NB4 (cell line): ENCODE results near the gene NCOA1.

Source experiments
- DNase-seq: peaks from one replicate; pipeline ENCODE4 v3.0.0; 2010; ENCODE audit warnings: low read depth
- H3K4me3 ChIP-seq: one replicate; pipeline ENCODE4 v1.5.1; 2011; ENCODE audit warnings: mild to moderate bottlenecking, low read depth, low read length, moderate library complexity
- CTCF ChIP-seq: IDR thresholded peaks from one replicate; pipeline ENCODE4 v1.5.1; 2012; ENCODE audit warnings: low read depth, low read length
- MYC ChIP-seq: IDR thresholded peaks from 2 replicates; pipeline ENCODE4 v1.6.1; 2011; ENCODE audit warnings: low read depth, low read length
- POLR2A ChIP-seq: IDR thresholded peaks from 2 replicates; pipeline ENCODE4 v1.6.1; 2011; ENCODE audit warnings: mild to moderate bottlenecking; ENCODE audit not compliant: insufficient read length; ENCODE audit errors: extremely low read depth
- TF ChIP-seq, protein P1 (sequence below): IDR thresholded peaks from 2 replicates; pipeline ENCODE4 v1.6.1; 2011; ENCODE audit warnings: low read depth, low read length

The NCOA1 gene

GRCh38 chr2:24815171-24815570 lies 324.1 kb downstream of the NCOA1 start:
- H3K4me3 ChIP-seq = no peak overlapping the region
- TF ChIP-seq POLR2A = no peak
- TF ChIP-seq CTCF = no peak

DNA sequence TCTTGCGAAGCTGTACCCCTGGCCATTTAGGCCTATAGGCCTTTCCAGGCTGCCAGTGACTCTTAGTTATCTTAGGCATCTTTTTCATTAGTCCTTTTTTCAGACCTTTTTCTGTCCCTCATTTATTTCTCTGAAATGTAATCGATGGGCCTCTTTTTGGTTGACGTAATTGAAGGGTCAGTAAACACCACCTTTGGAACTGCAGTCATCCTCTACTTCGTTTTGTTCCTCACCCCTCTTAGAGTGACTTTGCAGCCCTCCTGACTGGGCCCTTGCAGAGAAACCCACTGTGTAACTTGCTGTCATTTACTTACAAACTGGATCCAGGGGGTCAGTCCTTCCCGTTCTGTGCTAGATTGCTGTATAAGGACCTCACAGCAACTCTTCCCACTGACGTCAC lies 325.4 kb downstream of the NCOA1 start:
- no peak for TF ChIP-seq CTCF
- TF ChIP-seq, protein P1, sequence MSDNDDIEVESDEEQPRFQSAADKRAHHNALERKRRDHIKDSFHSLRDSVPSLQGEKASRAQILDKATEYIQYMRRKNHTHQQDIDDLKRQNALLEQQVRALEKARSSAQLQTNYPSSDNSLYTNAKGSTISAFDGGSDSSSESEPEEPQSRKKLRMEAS = no peak
- no peak for TF ChIP-seq POLR2A
- TF ChIP-seq MYC = no peak
- no peak overlapping the region for H3K4me3 ChIP-seq
- DNase-seq = no peak

More at GRCh38 chr2:24815171-24815570, 324.1 kb downstream of the NCOA1 start:
- no peak for DNase-seq

DNA sequence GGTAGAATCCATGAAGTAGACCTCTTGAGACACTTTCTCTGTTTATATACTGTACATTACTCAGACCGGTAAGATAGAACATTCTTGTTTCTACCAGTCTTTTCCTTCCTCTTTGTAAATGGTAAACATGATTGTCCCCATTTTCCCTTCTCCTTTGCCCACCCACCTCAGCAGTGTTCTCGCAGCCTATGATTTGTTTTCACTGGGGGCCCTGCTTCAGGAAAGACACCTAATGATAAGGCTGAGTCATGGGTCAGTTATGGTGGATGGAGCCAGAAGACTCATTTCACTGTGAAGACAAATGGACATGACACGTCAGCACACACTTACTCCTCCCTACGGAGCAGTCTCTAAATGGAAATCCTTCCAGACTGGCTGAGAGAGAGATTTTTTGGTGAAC lies 325.8 kb downstream of the NCOA1 start:
- TF ChIP-seq POLR2A (no peak), CTCF (no peak), MYC (no peak)
- TF ChIP-seq, protein P1 = no peak
- H3K4me3 ChIP-seq = no peak overlapping the region
- no peak for DNase-seq

- no peak overlapping the region for H3K4me3 ChIP-seq
- no peak for TF ChIP-seq POLR2A
- no peak for TF ChIP-seq CTCF
- TF ChIP-seq, protein P1 = no peak
- no peak for TF ChIP-seq MYC
- DNase-seq = no peak
Measured at GRCh38 chr2:24818721-24819167, 327.7 kb downstream of the NCOA1 start.

GRCh38 chr2:24819442-24820174 lies 328.6 kb downstream of the NCOA1 start:
- H3K4me3 ChIP-seq = no peak overlapping the region
- TF ChIP-seq MYC (no peak), POLR2A (no peak), CTCF (no peak)
- TF ChIP-seq, protein P1 = no peak
- no peak for DNase-seq

DNA sequence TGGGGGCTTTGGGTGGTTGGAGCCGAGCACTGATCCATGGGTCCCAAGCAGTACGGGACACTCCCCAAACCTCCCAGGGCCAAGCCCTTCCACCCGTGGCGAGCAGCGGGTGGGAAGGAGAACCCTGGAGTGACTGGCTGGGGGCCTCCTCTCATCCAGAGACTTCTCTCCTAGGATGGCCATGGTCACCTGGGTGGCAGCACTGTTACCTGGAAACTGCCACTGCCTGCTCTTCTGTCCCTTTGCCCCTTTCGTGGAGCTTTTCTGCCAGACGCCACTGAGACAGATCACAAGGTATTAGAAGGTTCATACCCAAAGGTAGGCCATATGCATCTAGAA lies 329.1 kb downstream of the NCOA1 start:
- TF ChIP-seq, protein P1 = no peak
- TF ChIP-seq POLR2A (no peak), CTCF (no peak), MYC (no peak)
- H3K4me3 ChIP-seq = no peak overlapping the region
- no peak for DNase-seq
